Measurements from ENCODE around the gene PITPNC1.
A peak's percentile ranks its signal among the peaks of the same experiment; 100 is the strongest.

Gene PITPNC1

DNA sequence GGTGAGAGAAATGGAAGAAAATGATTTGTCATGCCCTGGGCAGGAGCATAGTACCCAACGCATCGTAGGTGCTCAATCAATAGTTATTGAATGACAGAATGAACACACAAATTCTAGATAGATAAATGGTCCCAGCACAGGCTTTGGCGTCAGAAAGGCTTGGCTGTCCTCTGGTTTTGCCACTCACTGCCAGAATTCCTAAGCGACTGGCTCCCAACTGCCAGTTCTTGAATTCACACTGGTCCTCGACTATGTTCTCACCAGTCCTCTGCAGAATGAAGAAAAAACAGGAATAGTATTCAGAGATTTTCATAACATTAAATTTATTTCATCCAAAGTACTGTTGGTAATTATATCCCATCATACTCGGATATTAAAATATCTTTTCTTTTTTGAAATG, 177.6 kb downstream of the PITPNC1 start:
- no peak for DNase-seq (ENCODE audit: low read depth)

DNA sequence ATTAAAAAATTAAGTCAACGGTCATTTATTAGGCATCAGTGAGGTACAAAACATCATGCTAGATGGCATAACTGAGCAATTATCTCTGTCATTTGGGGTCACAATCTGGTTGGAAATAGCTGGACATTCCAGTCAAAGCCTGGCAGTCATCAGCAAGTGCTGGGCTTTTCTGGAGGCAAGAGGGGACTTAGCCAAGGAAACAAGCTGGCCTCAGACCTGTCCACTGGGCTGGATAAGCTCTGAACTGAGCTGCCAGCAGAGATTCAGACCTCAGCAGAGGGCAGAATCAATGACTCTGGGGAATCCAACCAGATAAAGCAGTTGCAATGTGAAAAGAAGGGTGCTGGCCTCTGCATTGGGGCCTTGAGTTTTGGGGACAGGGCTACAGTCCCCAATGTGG, 178.8 kb downstream of the PITPNC1 start:
- no peak for DNase-seq (ENCODE audit: low read depth)

- no peak for DNase-seq (ENCODE audit: low read depth)
Observed at GRCh38 chr17:67557052-67557845, 180.2 kb downstream of the PITPNC1 start.

DNA sequence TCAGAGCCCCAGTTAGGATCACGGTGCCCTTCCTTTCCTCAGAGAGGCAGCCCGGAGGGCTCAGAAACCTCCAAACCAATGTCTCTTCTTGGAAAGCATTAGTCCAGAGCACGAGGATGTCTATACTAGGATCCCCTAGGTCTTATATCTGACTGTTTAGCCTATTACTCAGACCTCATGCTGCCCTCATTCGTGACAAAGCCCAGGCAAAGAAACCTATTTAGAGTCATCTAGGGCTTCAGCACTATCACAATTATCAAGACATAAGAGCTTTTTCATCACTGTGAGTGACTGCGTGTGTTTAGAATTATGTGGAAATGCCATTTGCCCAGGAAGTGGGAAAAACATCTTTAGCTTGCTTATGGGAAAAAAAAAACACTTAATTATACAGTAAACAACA, 180.8 kb downstream of the PITPNC1 start:
- DNase-seq (ENCODE audit: low read depth): peak; percentile 45

- peak; percentile 67 for DNase-seq (ENCODE audit: low read depth)
Observed at GRCh38 chr17:67558740-67559380, 181.8 kb downstream of the PITPNC1 start.

- no peak for DNase-seq (ENCODE audit: low read depth)
Observed at GRCh38 chr17:67559381-67559966, 182.4 kb downstream of the PITPNC1 start.

- DNase-seq (ENCODE audit: low read depth): no peak
Observed at GRCh38 chr17:67562005-67562404, 184.9 kb downstream of the PITPNC1 start.

DNA sequence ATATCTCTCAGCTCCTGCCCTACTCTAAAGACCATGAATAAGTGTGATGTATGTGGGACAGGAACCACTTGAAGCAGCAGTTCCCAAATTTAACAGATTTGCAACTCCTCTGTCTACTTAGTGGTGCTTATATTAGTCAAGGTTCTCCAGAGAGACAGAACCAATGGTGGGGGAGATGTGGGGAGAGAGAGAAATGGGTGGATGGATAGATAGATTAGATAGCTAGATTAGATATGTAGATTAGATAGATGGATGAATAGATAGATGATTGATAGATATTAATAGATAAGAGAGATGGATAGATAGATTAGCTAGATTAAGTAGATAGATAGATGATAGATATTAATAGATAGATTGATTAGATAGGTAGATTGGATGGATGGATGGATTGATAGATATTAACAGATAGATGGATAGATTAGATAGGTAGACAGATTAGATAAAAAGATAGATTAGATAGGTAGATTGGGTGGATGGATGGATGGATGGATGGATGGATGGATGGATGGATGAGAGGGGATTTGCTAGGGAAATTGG, 186.7 kb downstream of the PITPNC1 start:
- DNase-seq (ENCODE audit: low read depth): no peak

GRCh38 chr17:67565068-67565467, 188.0 kb downstream of the PITPNC1 start:
- no peak for DNase-seq (ENCODE audit: low read depth)

GRCh38 chr17:67566656-67567055, 189.6 kb downstream of the PITPNC1 start:
- DNase-seq (ENCODE audit: low read depth): no peak

DNA sequence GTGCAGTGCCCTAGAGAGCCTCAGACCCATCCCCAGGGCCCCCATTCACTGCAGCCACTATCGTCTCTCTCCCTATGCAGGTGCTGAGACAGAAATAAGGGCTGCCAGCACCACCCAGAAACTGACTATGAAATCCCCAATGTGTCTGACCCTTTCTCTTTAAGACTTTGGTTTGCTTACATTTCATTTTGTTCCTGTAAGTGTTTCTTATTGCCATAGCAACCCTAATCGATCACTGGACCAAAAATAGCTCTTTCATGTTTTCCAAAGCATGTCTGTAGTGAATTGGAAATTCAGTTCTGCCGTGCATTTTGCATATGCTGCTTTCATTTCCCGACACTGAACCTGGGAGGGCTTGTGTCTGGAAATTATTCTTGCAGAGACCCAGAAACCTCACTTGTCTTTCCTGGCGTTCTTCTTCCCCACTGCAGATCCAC, 192.0 kb downstream of the PITPNC1 start:
- no peak for DNase-seq (ENCODE audit: low read depth)

- no peak for DNase-seq (ENCODE audit: low read depth)
Observed at GRCh38 chr17:67569873-67570272, 192.8 kb downstream of the PITPNC1 start.

DNA sequence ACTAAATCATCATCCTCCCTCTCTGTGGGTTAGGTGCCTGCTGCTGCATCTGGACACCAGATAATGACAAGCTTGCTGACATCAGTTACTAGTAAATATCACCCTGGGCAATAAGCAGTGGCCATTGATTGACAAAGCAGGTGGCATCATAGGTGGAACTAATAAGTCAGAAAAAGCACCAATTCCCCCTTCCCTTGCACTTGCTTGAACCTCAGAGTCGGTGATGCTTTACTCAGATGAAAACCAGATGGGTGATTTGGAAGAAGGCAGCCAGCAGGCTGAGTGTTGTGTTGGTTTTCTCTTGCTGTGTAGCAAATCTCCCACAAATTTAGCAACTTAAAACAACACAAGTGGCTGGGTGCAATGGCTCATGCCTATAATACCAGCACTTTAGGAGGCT, 193.7 kb downstream of the PITPNC1 start:
- no peak for DNase-seq (ENCODE audit: low read depth)

GRCh38 chr17:67571478-67571877, 194.4 kb downstream of the PITPNC1 start:
- DNase-seq (ENCODE audit: low read depth): no peak

DNA sequence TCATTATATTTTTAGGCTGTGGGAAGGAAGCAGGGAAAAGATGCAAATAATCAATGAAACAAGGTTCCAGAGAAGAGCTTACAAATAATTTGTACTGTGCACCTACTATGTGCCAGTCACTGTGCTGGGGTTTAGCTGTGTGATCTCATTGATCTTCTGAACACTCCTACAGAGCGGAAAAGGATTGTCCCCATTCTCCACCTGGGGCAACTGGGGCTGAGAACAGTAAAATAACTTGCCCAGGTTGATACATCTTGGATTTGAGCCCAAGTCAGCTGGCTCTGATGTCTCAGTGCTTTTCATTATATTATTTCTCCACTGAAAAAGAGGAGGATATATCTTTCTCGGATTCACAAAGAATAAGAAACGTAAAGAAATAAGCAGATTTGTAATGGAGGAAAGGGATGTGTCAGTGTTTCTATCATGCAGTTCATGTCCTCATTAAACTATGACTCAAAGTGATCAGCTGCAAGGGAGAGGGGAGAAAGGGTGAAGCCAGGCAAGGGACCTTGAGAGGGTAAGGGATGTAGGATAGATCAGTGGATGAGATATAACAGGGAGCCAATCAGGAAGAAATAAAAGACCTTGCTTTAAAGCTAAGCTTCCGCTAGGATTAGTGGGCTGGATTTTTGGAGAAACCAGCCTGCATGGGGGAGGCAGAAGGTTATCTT, 197.0 kb downstream of the PITPNC1 start:
- DNase-seq (ENCODE audit: low read depth): no peak

DNA sequence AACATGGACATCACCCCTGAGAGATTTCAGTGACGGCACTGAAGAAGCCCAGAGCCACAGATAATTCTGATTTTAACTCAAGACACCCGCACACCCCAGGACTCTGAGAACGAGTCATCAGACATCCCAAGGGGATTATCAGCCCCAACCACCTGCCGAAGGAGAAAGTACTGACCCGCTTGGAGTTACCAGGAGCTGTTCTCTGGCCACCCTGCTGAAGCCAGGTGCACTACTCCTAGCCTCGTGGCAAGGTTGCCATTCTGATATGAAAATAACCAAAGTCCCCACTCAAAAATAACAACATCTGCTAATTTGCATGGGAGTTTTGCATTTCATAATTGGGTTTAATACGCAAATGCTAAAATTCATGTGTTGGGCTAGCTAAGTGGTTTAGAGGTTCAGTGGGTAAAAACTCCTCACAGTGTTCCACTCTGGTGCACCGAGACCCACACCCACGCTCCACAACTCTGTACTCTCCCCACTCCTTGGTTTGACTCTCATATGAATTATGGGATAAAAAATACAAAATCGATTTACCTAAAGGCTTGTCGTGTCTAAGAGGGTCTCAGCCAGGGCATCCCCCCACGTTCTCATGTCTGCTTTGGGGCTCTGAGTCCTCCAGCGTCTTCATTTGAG, 197.7 kb downstream of the PITPNC1 start:
- no peak for DNase-seq (ENCODE audit: low read depth)

DNA sequence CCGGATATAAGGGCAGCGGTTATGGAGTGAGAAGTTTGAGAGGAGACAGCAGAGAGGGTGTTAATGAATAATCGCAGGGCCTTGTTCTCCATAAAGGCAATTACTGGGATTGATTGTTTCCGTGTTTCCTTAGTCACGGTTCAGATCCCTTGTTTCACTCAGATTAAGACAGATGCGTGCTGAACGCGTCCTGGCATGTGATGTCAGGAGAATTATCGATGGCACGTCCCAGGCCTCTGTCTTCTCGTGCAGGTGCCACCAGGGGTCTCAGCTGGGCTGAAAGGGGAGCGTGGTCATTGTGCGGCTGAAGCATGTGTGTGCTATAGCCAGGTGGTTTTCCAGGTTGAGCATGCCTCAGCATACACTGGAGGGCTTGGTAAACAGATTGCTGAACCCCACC, 198.2 kb downstream of the PITPNC1 start:
- DNase-seq (ENCODE audit: low read depth): no peak

GRCh38 chr17:67576471-67577115, 199.5 kb downstream of the PITPNC1 start:
- no peak for DNase-seq (ENCODE audit: low read depth)

- no peak for DNase-seq (ENCODE audit: low read depth)
Observed at GRCh38 chr17:67577429-67578141, 200.5 kb downstream of the PITPNC1 start.

DNA sequence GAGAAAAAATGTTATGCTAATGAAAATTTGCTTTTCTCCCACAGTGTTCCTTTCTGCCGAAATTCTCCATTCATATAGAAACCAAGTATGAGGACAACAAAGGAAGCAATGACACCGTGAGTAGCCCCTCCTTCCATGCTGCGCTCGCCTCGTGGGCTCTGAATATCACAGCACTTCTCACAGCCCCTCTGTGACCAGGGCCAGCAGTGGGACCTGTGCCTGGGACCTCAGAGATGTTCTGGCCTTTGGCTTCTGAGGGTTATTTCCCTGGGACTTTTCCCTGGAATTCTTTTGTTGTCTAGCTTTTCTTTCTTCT, 201.0 kb downstream of the PITPNC1 start:
- DNase-seq (ENCODE audit: low read depth): no peak
